ENCODE results near the gene GNLY. TPM values are rescaled to one million over a fixed set of nuclear protein-coding genes. Genes with fewer than 3 reads are reported as not detected.

Gene GNLY
- total RNA-seq, 1 donor from 2014 or later: not detected

GRCh38 chr2:85718009-85718391 lies 23.8 kb downstream of the GNLY start:
- no peaks in the 10 kb centered on the region for H3K36me3 ChIP-seq (ENCODE audit: insufficient read depth, low read length)
- Mint-ChIP-seq H3K4me3 (ENCODE audit: unreplicated experiment) (no peak overlapping the region), H3K27me3 (ENCODE audit: low read depth, unreplicated experiment) (peaks cover 53% of the 10 kb centered on the region), H3K9me3 (ENCODE audit: unreplicated experiment) (peaks cover 12% of the 10 kb centered on the region), H3K4me1 (ENCODE audit: low read depth, unreplicated experiment) (no peaks in the 10 kb centered on the region), H3K27ac (ENCODE audit: unreplicated experiment) (no peak overlapping the region), H3K36me3 (ENCODE audit: low read depth, unreplicated experiment) (peaks cover 5% of the 10 kb centered on the region)
- no peak overlapping the region for H2AFZ ChIP-seq (ENCODE audit: low read depth, low read length)
- FAIRE-seq (no peak), DNase-seq (ENCODE audit: low read depth) (no peak)
- no peak overlapping the region for H3K27ac ChIP-seq (ENCODE audit: low read depth, low read length)
- H3K4me2 ChIP-seq (ENCODE audit: low read length): no peak overlapping the region
- H3K9me3 ChIP-seq (ENCODE audit: insufficient read depth, low read depth, low read length): no peaks in the 10 kb centered on the region
- TF ChIP-seq CTCF (IDR thresholded peaks at IDR 0.05; ENCODE audit: insufficient read depth, low read depth, low read length) (no peak), EZH2 (IDR thresholded peaks at IDR 0.05; ENCODE audit: insufficient read depth, low read length) (no peak)
- H3K4me1 ChIP-seq (ENCODE audit: insufficient read depth, low read length): peaks cover 3% of the 10 kb centered on the region
- H3K4me3 ChIP-seq (ENCODE audit: insufficient read depth, low read depth, low read length): no peak overlapping the region
- no peaks in the 10 kb centered on the region for H4K20me1 ChIP-seq (ENCODE audit: insufficient read depth, low read length)
- peaks cover 8% of the 10 kb centered on the region for H3K27me3 ChIP-seq (ENCODE audit: insufficient read depth, low read length)
- H3K9ac ChIP-seq (ENCODE audit: low read length): no peak overlapping the region
- H3K79me2 ChIP-seq (ENCODE audit: insufficient read depth, low read length): no peaks in the 10 kb centered on the region

- Histone ChIP-seq H3K9ac (ENCODE audit: low read length) (no peak overlapping the region), H3K36me3 (ENCODE audit: insufficient read depth, low read length) (no peaks in the 10 kb centered on the region), H3K27me3 (ENCODE audit: insufficient read depth, low read length) (peaks cover 8% of the 10 kb centered on the region), H3K4me2 (ENCODE audit: low read length) (no peak overlapping the region), H3K79me2 (ENCODE audit: insufficient read depth, low read length) (no peaks in the 10 kb centered on the region), H3K9me3 (ENCODE audit: insufficient read depth, low read depth, low read length) (no peaks in the 10 kb centered on the region), H3K4me1 (ENCODE audit: insufficient read depth, low read length) (no peaks in the 10 kb centered on the region), H4K20me1 (ENCODE audit: insufficient read depth, low read length) (no peaks in the 10 kb centered on the region), H3K27ac (ENCODE audit: low read depth, low read length) (no peak overlapping the region), H3K4me3 (ENCODE audit: insufficient read depth, low read depth, low read length) (no peak overlapping the region), H2AFZ (ENCODE audit: low read depth, low read length) (no peak overlapping the region)
- DNase-seq (ENCODE audit: low read depth) (no peak), FAIRE-seq (no peak)
- Mint-ChIP-seq H3K4me1 (ENCODE audit: low read depth, unreplicated experiment) (peaks cover 1% of the 10 kb centered on the region), H3K36me3 (ENCODE audit: low read depth, unreplicated experiment) (peaks cover 5% of the 10 kb centered on the region), H3K27ac (ENCODE audit: unreplicated experiment) (no peak overlapping the region), H3K27me3 (ENCODE audit: low read depth, unreplicated experiment) (peaks cover 59% of the 10 kb centered on the region), H3K4me3 (ENCODE audit: unreplicated experiment) (no peak overlapping the region), H3K9me3 (ENCODE audit: unreplicated experiment) (peaks cover 12% of the 10 kb centered on the region)
- TF ChIP-seq CTCF (IDR thresholded peaks at IDR 0.05; ENCODE audit: insufficient read depth, low read depth, low read length) (no peak), EZH2 (IDR thresholded peaks at IDR 0.05; ENCODE audit: insufficient read depth, low read length) (no peak)
Observed at GRCh38 chr2:85718885-85719492, 24.8 kb downstream of the GNLY start.

- no peak overlapping the region for H3K4me2 ChIP-seq (ENCODE audit: low read length)
- peaks cover 64% of the 10 kb centered on the region for H3K27me3 Mint-ChIP-seq (ENCODE audit: low read depth, unreplicated experiment)
- no peaks in the 10 kb centered on the region for H3K4me1 ChIP-seq (ENCODE audit: insufficient read depth, low read length)
- H3K27me3 ChIP-seq (ENCODE audit: insufficient read depth, low read length): peaks cover 10% of the 10 kb centered on the region
- H2AFZ ChIP-seq (ENCODE audit: low read depth, low read length): no peak overlapping the region
- no peak overlapping the region for H3K27ac ChIP-seq (ENCODE audit: low read depth, low read length)
- FAIRE-seq: no peak
- no peaks in the 10 kb centered on the region for H3K9me3 ChIP-seq (ENCODE audit: insufficient read depth, low read depth, low read length)
- no peak overlapping the region for H3K27ac Mint-ChIP-seq (ENCODE audit: unreplicated experiment)
- no peak overlapping the region for H3K4me3 ChIP-seq (ENCODE audit: insufficient read depth, low read depth, low read length)
- H3K4me3 Mint-ChIP-seq (ENCODE audit: unreplicated experiment): no peak overlapping the region
- TF ChIP-seq EZH2 (IDR thresholded peaks at IDR 0.05; ENCODE audit: insufficient read depth, low read length): no peak
- peaks cover 6% of the 10 kb centered on the region for H3K4me1 Mint-ChIP-seq (ENCODE audit: low read depth, unreplicated experiment)
- H3K79me2 ChIP-seq (ENCODE audit: insufficient read depth, low read length): no peaks in the 10 kb centered on the region
- no peaks in the 10 kb centered on the region for H4K20me1 ChIP-seq (ENCODE audit: insufficient read depth, low read length)
- no peaks in the 10 kb centered on the region for H3K36me3 ChIP-seq (ENCODE audit: insufficient read depth, low read length)
- H3K36me3 Mint-ChIP-seq (ENCODE audit: low read depth, unreplicated experiment): peaks cover 5% of the 10 kb centered on the region
- no peak overlapping the region for H3K9ac ChIP-seq (ENCODE audit: low read length)
- peaks cover 12% of the 10 kb centered on the region for H3K9me3 Mint-ChIP-seq (ENCODE audit: unreplicated experiment)
- no peak for DNase-seq (ENCODE audit: low read depth)
Observed at GRCh38 chr2:85719609-85720240, 25.6 kb downstream of the GNLY start.

Measured in astrocyte (in vitro differentiated cells and primary cell).